DOHH2 (cell line): ENCODE data around the gene TRIM46.

Source experiments
- CTCF ChIP-seq: fragments of 200-600 bp; sonication (generic); IDR thresholded peaks from one replicate; pipeline ENCODE4 v1.5.1; 2014; ENCODE audit warnings: antibody characterized with exemption, mild to moderate bottlenecking, low read depth, low read length; ENCODE audit not compliant: poor library complexity, severe bottlenecking
- EZH2phosphoT487 ChIP-seq: fragments of 200-600 bp; sonication (generic); IDR thresholded peaks from 2 replicates; pipeline ENCODE4 v1.6.1; 2017; ENCODE audit warnings: borderline replicate concordance, mild to moderate bottlenecking, antibody characterized with exemption, low read length, moderate library complexity, mixed read lengths

- TF ChIP-seq CTCF (no peak), EZH2phosphoT487 (no peak)
Observed at GRCh38 chr1:155134322-155134721, 39.3 kb upstream of the TRIM46 start.
